Activated CD4-positive, alpha-beta T cell treated with anti-CD3 and anti-CD28 coated beads for 4 hours (primary cell): ENCODE results near the gene SLFN12L.
A peak's percentile ranks its signal among the peaks of the same experiment; 100 is the strongest.
"Not testable (repeated sequence)": the region's sequence is repeated elsewhere in the genome, so short reads cannot be mapped to it uniquely, and the experiment has no call there.

Experiments used
- DNase-seq, 2 donors: peaks; one replicate each; pipeline ENCODE4 v3.0.0-alpha.2; 2020

SLFN12L gene

DNA sequence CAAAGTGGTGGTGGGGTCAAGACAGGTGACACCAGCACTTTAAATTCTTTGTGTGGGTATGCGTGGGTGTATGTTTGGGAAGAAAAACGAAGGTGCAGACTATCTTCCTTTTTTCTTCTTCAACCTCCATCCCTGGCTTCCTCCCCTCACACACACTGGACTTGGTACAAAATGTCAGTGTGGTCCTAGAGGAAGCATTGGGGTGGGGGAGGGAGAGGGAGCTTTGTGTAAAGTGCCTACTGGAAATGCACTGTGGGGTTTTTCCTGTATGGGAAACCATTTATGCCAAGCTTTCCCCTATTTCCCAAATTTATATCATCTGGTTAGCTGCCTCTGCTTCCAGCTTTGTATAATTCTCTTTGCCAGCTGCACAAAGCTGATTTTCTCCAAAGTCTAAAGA, 44.4 kb downstream of the SLFN12L start:
- DNase-seq, result no peak

DNA sequence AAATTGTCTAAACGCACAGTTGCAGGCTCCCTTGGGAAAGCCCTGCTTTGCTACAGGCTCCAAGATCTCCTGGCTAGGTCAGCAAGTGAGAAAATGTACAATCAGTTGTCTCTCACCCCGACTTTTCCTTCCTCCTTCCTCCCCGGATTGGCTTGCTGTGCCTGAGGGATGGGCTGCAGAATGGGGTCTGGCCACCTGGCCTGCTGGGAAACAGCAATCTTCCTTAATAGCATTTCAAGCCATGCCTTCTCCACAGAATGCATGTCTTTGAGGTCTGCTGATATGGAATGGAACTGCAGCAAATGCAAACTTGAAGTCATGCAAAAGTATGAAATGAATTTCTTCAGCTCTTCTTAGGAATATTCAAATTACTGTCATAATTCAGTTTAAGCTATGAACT, 46.1 kb downstream of the SLFN12L start:
- no peak for DNase-seq

DNA sequence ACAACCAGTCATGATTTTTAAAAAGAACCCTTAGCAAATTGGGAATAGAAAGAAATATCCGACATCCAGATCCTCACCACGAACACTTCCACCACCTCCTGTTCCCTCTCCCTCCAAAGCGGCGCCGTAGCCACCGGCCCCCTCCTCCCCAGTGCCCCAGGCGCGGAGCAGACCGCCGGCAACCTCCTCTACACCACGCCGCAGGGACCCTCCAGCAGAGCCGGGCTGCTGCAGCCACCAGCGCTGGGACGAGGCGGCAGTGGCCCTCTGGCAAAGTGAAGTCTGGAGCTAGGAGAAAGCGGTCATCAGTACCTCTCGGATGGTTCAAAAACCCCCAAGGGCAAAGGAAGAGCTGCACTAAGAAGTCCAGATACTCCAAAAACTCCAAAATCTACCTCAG, 47.5 kb downstream of the SLFN12L start:
- DNase-seq, result no peak

DNA sequence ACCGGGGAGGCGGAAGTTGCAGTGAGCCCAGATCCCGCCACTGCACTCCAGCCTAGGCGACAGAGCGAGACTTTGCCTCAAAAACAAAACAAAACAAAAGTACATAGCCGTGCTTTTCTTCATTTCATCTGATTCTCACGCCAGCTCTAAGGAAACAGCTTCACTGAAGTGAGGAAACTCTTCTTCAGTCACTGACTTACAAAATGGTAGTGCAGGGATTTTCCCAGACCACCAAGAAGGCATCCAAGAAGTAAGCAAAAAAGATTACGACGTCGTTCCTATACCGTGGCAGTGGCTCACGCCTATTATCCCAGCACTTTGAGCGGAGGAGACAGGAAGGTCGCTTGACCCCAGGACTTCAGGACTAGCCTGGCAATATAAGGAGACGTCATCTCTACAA, 48.5 kb downstream of the SLFN12L start:
- DNase-seq, result no peak

DNA sequence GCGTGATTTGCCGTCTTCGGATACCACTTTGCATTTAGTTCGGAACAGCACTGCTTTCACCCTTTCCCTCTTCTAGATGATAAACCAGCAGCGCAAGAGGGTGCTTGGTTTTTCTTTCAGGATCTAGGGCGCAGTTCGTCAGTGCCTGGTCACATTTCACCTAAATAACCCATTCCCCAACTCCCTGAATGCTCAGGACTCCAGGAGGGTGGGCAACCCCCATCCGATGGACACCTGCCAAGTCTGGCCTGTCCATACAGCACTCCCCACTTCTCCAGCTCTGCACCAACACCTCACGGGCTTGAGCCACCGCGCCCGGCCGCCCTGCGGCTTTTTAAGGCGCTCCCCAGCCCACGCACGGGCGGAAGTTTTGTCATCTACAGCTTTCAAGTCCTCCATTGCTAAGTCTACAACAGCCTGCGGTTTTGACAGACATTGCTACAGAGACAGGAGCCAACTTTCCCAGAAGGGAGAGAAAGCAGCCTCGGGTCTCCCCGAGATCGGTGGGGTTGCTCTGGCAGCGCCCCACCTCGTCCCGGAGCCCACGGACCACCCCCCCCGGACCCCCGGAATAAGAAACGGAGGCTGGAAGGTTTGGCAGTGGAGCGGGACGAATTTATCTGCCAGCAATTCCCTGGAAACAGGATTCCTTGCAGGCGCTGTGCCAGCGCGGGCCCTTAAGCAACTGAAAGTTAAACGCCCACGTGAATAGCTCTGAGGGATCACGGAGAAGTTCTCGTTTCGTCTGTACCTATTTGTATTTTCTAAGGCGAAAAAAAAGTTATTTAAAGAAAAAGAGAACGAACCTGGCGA, 50.4 kb downstream of the SLFN12L start:
- DNase-seq, result peak; percentile 82 to 83

DNA sequence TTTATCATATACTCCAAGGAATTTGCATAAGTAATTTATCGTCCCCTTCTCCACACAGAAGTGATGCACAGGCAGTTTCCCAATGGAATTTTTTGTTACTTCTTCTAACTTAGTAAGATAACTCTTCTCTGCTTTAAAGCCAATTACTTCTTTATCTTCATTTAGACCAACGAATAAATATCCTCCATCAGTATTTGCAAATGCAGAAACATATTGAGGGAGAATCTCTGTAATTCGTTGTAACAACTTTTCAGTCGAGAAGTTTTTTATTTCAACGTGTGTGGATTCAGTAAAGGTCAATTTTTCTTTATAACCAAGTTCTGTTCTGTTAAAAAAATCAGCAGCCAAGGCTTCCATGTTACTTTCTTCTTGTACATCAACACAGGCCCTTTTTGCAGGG, 58.2 kb downstream of the SLFN12L start:
- DNase-seq, result no peak

DNA sequence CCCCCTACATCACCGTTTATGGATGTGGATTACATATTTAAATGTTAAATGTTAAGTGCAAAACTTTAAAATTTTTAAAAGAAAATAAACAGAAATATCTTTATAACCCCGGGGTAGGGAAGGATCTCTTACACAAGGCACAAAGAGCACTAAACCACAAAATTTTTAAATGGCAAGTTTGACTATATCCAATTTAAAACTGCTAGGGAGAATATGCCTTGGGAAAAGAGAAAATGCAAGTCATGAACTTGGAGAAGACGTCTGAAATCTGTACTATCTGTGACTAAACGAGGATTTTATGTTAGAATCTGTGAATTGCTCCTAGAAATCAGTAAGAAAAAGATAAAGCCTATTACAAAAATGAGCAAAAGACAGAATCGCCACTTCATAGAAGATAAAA, 60.2 kb downstream of the SLFN12L start:
- DNase-seq, result no peak

DNA sequence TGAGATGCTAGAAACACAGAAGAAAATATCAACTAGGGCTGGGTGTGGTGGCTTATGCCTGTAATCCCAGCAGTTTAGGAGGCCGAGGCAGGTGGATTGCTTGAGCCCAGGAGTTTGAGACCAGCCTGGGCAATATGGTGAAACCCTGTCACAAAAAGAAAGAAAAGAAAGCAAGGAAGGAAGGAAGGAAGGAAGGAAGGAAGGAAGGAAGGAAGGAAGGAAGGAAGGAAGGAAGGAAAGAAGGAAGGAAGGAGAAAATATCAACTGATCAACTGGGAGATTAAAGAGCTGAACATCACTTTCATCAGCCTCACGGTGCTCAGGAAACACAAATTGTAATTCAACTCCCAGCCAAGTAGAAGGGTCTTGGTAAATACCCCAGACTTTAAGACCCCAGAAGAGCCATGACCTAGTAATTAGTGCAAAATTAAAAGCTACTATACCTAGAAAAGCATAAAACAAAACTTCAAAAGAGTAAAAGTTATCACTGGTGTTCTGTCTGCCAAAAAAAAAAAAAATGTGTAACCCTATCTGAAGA, 61.1 kb downstream of the SLFN12L start:
- DNase-seq, result no peak

DNA sequence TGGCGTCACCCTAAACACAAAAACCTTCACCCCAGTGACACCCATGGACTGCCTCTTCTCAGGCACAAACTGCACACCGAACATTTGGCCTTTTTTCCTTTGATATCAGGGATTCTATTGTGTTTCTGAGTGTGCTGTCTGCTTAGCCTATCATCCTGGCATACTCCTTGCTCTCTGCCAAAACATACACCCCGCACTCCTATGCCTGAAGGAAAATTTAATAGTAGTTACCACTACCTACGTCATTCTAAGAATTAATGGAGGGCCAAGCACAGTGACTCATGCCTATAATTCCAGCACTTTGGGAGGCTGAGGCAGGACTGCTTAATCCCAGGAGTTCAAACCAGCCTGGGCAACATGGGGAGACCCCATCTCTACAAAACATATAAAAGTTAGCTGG, 69.0 kb downstream of the SLFN12L start:
- DNase-seq, result no peak

DNA sequence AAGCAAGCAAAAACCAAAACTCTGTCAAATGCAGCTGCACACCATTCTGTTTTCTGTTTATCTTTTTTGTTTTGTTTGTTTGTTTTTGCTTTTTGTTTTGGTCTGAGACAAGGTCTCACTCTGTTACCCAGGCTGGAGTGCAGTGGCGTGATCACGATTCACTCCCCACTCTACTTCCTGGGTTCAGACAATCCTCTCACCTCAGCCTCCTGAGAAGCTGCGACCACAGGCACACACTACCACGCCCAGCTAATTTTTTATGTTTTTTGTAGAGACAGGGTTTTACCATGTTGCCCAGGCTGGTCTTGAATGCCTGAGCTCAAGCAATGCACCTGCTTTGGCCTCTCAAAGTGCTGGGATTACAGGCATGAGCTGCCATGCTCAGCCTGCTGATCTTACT, 69.7 kb downstream of the SLFN12L start:
- no peak for DNase-seq

DNA sequence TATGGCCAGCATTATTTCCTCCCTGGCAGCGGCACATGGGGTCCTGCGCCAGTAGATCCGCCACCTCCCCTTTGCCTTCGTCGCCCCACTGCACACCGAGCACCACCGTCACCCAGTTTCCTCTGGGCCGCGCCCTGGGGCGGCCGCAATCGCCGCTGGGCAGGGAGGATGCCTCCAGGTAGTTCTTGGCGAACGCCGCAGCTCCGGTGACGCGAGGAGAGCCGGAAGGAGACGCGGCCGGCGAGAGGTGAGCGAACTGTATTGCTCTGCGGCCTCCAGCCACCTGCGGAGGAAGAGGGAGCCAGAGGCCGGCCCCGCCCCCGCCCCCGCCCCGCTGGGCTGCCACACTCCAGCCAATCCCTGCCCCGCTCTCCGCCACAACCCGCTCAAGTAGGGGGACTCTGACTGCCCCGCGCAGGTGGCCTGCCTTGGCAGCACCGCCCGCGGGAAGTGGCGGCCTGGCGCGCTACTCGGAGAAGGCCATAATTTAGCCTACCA, 77.1 kb downstream of the SLFN12L start:
- peak; percentile 22 to 33 for DNase-seq

DNA sequence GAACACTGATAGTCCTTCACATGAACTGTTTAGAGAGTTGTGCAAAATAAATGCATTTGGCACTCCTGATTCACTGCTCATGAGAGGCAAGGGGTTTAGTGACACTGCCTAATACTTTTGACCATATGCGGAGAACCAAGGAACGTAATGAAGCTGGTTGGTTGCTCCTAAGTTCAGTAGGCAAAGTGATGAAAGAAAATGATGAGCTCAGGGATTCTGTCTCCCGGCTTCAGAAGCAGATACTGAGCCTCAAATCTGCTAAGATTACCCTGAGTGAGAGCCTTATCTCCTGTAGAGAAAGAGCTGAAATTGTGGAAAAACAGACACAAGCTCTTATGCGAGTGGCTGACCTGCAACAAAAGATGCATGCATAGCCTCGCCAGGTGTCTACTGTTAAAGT, 83.4 kb downstream of the SLFN12L start:
- not testable (repeated sequence) for DNase-seq

DNA sequence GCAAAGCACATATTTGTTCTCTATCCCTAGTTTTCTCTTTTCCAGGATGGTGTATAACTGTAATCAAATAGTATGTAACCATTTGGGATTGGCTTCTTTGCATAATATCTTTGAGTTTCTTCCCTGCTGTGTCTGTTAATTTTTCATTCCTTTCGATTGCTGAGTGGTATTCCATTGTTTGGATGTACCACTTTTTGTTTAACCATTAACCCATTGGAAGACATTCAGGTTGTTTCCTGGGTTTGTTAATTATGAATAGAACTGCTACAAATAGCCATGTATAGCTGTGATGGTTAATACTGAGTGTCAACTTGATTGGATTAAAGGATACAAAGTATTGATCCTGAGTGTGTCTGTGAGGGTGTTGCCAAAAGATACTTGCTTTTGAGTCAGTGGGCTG, 84.3 kb downstream of the SLFN12L start:
- DNase-seq, result no peak

DNA sequence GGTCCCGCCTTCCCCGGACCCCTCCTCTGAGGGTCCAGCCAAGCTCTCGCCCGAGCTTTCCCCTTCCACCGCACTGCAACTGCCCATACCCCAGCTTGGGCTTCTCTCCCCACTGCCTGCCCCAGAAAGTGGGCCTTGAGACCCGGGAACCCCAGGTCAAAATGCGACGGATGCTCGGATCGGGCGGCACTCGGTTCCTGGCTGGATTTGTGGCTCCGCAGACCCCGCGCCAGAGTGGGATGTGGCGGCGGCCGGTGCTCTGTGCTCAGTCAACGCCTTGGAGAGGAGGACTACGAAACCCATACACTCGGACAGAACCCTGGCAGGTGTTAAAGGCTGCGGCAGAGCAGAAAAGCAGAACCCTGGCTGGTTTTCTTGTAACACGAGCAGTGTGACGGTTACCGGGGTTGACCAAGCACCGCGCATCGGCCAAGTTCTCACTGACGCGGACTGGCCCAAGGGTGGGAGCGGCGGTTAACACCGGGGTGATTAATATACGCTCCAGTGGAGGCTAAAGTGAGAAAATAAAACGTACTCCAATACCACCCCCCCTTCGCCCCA, 88.0 kb downstream of the SLFN12L start:
- DNase-seq, result no peak

DNA sequence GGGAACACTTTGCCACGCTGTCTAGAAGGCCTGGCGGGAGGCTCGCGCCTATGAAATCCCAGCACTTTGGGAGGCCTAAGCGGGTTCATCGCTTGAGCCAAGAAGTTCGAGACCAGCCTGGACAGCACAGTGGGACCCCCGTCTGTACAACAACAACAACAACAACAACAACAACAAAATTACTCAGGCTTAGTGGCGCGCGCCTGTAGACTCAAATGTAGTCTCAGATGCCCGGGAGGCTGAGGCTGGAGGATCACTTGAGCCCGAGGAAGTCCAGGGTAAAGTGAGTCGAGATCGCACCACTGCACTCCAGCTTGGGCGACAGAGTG, 88.6 kb downstream of the SLFN12L start:
- DNase-seq, result no peak

DNA sequence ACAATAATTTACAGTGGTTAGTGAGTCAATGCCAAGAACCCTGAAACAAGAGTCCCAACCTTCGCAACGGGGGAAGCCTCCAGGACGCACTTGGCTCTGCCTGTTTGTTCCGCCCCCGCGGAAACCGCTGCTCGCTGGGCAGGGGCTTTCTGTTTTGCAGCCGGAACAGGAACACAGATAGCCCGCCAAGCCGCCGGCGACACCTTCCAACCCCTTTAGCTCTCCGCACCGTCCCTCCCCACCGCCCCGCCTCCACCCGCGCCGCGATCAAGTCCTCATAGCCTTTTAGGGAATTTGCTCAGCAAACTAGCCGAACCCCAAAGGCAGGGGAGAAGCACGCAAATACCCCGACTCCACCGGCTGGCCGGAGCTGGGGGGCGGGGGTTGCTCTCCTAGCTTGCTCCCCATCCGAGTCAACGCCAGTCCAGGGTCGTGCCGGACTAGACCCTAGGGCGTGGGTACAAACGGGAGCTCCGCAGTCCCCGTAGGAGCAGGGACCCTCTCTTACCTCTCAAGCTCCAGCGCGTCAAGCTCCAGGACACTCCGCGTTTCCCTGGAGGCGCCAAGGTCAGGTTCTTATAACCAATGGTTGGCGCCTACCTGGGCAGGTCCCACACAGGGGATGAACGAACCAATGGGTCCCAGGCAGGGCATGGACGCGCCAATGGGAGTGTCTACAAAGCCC, 89.1 kb downstream of the SLFN12L start, which contains the start of gene SLFN13:
Gene SLFN13 (minus strand): TSS at position 553 of the 685 bp plus-strand sequence. CDS start 3,086 bp downstream, outside the sequence.
- peak; percentile 76 to 84 for DNase-seq

DNA sequence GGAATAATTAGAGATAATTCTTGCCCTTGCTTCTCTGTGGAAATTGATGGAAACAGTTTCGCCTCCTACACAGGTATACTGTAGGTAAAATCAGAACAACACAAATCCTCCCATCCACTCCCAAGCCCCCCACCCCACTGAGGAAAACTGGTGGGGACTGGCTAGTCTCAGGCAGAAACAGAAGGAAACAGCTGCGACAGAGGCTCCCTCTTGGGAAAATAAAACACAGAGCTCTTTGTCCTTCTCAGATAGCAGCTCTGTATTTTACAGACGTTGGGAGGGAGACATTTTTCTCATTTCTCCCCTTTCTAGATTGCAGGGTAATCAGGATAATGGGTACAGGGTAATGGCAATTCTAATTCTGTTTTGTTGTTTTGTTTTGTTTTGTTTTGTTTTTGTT, 90.0 kb downstream of the SLFN12L start:
- no peak for DNase-seq

DNA sequence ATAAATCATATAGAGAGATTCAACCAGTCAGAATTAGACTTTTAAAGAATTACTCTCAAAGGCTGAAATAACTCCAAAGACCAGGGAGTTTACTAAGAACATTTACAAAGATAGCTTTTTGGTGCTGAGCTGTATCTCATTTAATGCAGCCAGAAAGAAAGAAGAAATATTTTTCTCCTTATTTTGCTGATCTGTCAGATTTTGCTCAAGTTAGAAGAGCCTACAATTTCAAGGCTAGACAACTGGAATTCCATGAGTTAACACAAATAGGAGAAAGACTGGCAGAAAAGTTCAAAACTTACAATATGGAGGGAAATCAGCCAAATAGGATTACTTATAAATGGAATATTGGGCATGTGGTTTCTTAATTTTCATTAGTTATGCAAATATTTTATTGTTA, 99.0 kb downstream of the SLFN12L start:
- DNase-seq, result no peak

DNA sequence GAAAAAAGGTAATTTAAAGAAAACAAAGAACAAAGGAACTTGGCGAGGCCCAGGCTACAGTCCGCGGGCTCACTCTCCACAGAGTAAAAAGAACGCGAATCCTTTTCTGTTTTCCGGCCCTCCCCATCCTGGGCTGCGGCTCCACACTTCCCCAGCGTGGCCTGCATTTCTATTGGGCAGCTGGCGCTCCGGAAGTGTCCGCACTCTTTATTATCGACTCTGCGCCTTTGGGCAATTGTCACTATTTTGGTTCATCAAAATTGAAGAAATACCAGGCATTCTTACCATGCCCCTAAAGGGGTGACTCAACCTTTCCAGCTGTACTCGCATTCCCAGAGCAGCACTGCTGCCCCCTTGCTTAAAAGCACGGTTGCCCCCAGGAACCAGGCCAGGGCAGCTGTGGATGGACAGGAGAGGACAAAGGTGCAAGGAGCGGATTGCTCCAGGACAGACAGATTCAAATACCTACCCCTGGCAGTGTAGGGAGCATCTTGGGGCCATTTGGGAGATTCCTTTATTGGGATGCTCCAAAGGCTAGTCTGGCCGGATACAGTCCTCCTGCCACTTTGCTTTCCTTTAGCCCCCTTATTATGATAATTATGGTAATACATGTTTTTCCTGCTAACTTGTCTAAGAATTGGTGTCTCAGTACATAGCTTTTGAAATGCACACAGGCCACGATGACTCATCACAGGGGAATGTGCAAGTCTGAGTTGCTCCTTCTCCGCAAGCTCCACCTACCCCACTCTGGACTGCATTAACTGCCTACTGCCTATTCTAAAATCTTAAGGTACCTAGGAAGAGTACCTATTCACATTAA, 104.2 kb downstream of the SLFN12L start:
- DNase-seq, result peak; percentile 80 to 81

DNA sequence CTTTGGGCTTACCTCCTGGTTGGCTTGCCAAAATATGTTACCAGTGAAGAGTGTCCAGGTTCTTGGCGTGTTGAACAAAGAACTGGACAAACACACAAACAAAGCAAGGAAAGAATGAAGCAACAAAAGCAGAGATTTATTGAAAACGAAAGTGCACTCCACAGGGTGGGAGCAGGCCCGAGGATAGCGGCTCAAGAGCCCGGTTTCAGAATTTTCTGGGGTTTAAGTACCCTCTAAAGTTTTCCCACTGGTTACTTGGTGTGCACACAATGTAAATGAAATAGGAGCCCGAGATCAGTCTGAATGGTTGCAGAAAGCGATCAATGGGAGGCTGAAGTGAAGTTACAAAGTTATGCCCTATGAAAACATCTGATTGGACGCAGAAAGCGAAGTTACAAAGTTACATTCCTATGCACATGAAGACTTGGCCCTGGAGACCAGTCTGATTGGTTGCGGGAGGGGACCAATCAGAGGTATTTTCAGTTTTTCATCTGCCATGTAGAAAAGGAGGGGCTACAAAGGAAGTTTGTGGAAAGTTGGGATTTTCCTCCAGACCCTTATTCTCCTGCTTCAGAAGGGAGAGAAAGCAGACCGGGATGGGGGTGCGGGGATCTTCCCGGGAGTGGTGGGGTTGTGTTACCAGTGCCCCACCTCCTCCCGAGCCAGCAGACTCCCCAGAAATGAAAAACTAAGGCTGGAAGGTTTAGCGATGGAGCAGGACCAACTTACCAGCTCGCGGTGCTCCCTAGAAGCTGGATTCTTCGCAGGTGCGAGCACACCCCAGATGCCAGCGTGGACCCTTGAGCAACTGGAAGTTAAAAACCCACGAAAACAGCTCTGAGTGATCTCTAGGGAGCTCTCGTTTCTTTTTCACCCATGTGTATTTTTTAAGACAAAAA, 105.1 kb downstream of the SLFN12L start, which contains the start of gene SLFN12:
Gene SLFN12 (minus strand): TSS at position 325 of the 899 bp plus-strand sequence. CDS start 9,472 bp downstream, outside the sequence.
- peak; percentile 48 to 53 for DNase-seq

DNA sequence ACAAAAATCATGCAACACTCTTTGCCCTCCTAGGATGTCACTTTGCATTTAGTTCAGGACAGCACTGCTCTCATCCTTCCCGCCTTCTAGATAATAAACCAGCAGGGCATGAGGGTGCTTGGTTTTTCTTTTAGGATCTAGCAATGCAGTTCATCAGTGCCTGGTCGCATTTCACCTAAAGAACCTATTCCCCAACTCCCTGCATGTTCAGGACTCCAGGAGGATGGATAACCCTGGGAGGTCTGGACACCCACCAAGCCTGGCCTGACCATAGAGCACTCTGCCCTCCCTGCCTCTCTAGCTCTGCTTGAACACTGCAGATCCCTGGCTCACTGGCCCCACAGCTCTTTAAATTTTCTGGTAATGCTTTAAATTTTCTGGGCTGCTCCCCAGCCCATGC, 107.8 kb downstream of the SLFN12L start:
- DNase-seq, result no peak

DNA sequence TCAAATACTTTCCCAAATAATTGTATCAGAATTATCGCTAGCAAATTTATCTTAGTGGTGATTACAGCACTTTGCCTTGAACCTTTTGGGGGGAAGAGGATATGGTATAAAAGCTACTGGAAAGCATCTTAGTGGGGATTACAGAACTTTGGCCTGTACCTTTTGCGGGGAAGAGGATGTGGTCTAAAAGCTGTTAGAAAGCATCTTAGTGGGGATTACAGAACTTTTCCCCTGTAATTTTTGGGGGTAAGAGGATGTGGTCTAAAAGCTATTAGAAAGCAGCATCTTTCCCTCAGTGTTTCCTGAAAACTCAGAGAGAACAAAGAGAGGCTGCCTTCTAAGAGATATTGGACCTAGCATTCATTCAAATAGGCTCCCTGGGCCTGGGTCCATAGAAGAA, 109.2 kb downstream of the SLFN12L start:
- no peak for DNase-seq
